Measurements from ENCODE around the gene CD1D.
"Not testable (repeated sequence)": the region's sequence is repeated elsewhere in the genome, so short reads cannot be mapped to it uniquely, and the experiment has no call there.

The CD1D gene

DNA sequence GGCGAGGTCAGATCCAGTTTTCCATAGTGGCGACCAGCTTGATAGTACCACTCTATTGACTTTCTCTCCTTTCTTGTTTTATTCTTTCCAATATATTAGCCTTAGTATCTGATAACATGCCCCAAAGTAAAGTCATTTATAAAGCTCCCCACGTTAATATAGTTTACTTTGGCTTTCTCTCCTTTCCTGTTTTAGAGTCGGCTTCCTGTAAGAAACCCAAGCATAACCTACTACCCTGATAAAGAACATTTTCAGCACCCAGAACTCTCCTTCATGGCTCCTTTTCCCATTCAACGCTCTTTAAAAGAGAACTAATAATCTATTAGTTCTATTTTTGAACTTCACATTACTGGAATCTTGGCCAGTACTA, 23.7 kb downstream of the CD1D start:
- no peaks in the 10 kb centered on the region for H3K27me3 ChIP-seq (ENCODE audit: control insufficient read depth, insufficient read depth, low read length)
- H3K4me3 ChIP-seq (ENCODE audit: low read length): no peak overlapping the region
- H3K27ac ChIP-seq (ENCODE audit: low read depth, low read length): no peak overlapping the region
- no peaks in the 10 kb centered on the region for H3K36me3 ChIP-seq (ENCODE audit: control insufficient read depth, insufficient read depth, low read length)
- H3K9ac ChIP-seq (ENCODE audit: low read length): no peak overlapping the region
- H3K4me1 ChIP-seq (ENCODE audit: control insufficient read depth, insufficient read depth, low read length): no peaks in the 10 kb centered on the region

DNA sequence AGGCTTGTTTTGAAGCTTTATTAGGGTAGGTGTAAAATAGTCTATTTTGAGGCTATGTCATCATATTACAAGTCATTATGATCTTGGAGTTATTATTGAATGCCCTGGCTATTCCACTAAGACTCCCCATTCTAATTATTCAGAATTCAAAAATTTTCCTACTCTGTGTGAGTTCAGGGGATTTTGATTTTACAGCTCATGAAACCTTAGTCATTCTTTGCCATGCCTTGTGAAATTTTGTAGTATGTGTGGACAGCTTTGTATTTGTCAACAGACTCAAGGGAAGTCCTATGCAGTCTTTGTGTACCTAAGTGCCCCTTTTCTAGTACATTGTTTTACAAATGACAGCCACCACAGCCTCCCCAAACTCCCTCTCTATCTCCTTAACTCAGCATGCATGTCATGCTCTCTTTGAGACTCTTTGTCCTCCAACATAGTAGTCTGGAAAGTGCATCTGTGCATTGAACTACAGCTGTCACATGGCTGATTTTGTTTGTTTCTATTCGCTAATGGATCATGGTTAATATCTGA, 28.0 kb downstream of the CD1D start:
- H3K36me3 ChIP-seq (ENCODE audit: control insufficient read depth, insufficient read depth, low read length): no peaks in the 10 kb centered on the region
- no peaks in the 10 kb centered on the region for H3K4me1 ChIP-seq (ENCODE audit: control insufficient read depth, insufficient read depth, low read length)
- no peak overlapping the region for H3K9ac ChIP-seq (ENCODE audit: low read length)
- H3K27ac ChIP-seq (ENCODE audit: low read depth, low read length): no peak overlapping the region
- H3K4me3 ChIP-seq (ENCODE audit: low read length): no peak overlapping the region
- H3K27me3 ChIP-seq (ENCODE audit: control insufficient read depth, insufficient read depth, low read length): no peaks in the 10 kb centered on the region

DNA sequence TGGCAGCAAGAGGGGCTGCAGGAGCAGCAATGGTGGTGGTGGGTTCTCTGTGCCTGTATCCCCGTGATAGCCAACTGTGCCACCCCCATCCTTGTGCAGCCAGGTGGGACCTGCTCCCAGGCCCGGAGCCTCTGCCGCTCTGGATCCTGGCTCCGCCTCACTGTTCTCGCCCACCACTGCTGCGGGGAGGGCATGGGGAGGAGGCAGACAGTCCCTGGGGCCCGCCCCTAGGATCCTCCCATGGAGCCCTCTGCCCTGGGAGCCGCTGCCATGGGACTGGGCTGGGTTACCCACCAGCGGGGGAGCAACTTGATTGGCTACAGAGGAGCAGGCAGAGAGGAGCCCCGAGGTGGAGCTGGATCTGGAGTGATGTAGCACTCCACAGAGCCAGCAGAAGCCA, 31.6 kb downstream of the CD1D start:
- Histone ChIP-seq H3K36me3 (ENCODE audit: control insufficient read depth, insufficient read depth, low read length) (no peaks in the 10 kb centered on the region), H3K4me1 (ENCODE audit: control insufficient read depth, insufficient read depth, low read length) (no peaks in the 10 kb centered on the region)

DNA sequence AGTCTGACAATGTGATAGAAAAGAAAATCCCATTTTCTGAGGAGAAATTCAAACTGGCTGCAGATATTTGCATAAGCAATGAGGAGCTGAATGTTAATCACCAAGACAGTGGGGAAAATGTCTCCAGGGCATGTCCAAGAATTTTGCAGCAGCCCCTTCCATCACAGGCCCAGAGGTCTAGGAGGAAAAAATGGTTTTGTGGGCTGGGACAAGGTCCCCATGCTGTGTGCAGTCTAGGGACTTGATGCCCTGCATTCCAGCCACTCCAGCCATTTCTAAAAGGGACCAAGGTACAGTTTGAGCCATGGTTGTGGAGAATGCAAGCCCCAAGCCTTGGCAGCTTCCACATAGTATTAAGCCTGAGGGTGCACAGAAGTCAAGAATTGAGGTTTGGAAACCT, 42.8 kb downstream of the CD1D start:
- H3K4me1 ChIP-seq (ENCODE audit: control insufficient read depth, insufficient read depth, low read length); H3K4me3 ChIP-seq (ENCODE audit: low read length); H3K27ac ChIP-seq (ENCODE audit: low read depth, low read length); H3K36me3 ChIP-seq (ENCODE audit: control insufficient read depth, insufficient read depth, low read length); H3K27me3 ChIP-seq (ENCODE audit: control insufficient read depth, insufficient read depth, low read length); H3K9ac ChIP-seq (ENCODE audit: low read length): not testable (repeated sequence)

More for the DNA sequence above, 31.6 kb downstream of the CD1D start:
- Histone ChIP-seq H3K27me3 (ENCODE audit: control insufficient read depth, insufficient read depth, low read length) (no peaks in the 10 kb centered on the region), H3K4me3 (ENCODE audit: low read length) (no peak overlapping the region), H3K9ac (ENCODE audit: low read length) (no peak overlapping the region), H3K27ac (ENCODE audit: low read depth, low read length) (no peak overlapping the region)

DNA sequence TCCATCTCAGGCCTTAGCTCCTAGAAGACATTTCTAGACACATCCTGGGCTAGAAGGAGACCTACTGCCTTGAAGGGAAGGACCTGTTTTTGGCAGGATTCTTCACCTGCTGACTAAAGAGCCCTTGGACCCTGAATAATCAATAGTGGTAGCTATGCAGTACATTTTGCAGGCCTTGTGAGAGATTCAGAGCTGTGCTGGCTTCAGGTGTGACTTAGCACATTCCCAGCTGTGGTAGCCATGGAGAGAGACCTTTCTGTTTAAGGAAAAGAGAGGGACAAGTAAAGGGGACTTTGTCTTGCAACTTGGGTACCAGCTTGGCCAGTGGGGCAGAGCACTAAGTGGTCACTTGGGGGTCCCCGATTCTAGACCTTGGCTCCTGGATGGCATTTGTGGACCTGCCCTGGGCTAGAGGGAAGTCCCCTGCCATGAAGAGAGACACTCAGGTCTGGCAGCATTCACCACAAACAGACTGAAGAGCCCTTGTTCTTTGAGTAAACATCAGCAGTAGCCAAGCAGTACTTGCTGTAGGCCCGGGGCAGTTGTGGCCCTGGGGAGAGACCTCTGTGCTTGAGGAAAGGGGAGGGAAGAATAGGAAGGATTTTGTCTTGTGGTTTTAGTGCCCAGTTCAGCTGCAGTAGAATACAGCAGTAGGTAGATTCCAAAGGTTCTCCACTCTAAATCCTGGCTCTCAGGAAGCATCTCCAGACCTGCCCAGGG, 47.4 kb downstream of the CD1D start:
- Histone ChIP-seq H3K36me3 (ENCODE audit: control insufficient read depth, insufficient read depth, low read length) (no peaks in the 10 kb centered on the region), H3K4me3 (ENCODE audit: low read length) (no peak overlapping the region), H3K9ac (ENCODE audit: low read length) (no peak overlapping the region), H3K27me3 (ENCODE audit: control insufficient read depth, insufficient read depth, low read length) (no peaks in the 10 kb centered on the region), H3K27ac (ENCODE audit: low read depth, low read length) (no peak overlapping the region), H3K4me1 (ENCODE audit: control insufficient read depth, insufficient read depth, low read length) (no peaks in the 10 kb centered on the region)

All from rectal smooth muscle tissue (tissue), 1 donor.